WTC11 (cell line): ENCODE data around the gene VAV2. TPM values are rescaled to one million over a fixed set of nuclear protein-coding genes. Genes with fewer than 3 reads are reported as not detected.

Experiments used
- ATAC-seq: fragments of 200-7000 bp; cut with Tn5 transposase; 2 replicates; pipeline ENCODE4 v1.10.0; 2021; ENCODE audit warnings: mild to moderate bottlenecking, moderate library complexity
- CTCF ChIA-PET: fragments of 300-600 bp; sonication (Branson Sonifier 250); formaldehyde crosslinking; loops from one replicate; lab custom pipeline; 2021; ENCODE audit warnings: antibody characterized with exemption; lab: Charles Lee
- POLR2A ChIA-PET: fragments of 350-600 bp; sonication (Branson Sonifier 250); formaldehyde crosslinking; loops from one replicate; lab custom pipeline; 2021; ENCODE audit warnings: antibody characterized with exemption; lab: Charles Lee
- DNase-seq: peaks from one replicate; pipeline ENCODE4 v3.0.0; 2021; ENCODE audit warnings: low spot score
- H3K27ac Mint-ChIP-seq: 2 replicates; pipeline ENCODE4 v1.8.0; 2021; ENCODE audit warnings: mixed read lengths
- H3K27me3 Mint-ChIP-seq: 2 replicates; pipeline ENCODE4 v1.8.0; 2021; ENCODE audit warnings: low read depth, mild to moderate bottlenecking, moderate library complexity, mixed read lengths
- H3K36me3 Mint-ChIP-seq: 2 replicates; pipeline ENCODE4 v1.8.0; 2021; ENCODE audit warnings: mixed read lengths
- H3K4me1 Mint-ChIP-seq: 2 replicates; pipeline ENCODE4 v1.8.0; 2022; ENCODE audit warnings: mixed read lengths
- H3K4me3 Mint-ChIP-seq: 2 replicates; pipeline ENCODE4 v1.8.0; 2021; ENCODE audit warnings: mild to moderate bottlenecking, moderate library complexity, mixed read lengths
- H3K9me3 Mint-ChIP-seq: 2 replicates; pipeline ENCODE4 v1.8.0; 2021; ENCODE audit warnings: mixed read lengths
- ATF2 ChIP-seq: sonication (generic); formaldehyde crosslinking; IDR thresholded peaks from 2 replicates; pipeline ENCODE4 v1.8.1; 2022; ENCODE audit warnings: low read depth, missing genetic modification reagents, borderline replicate concordance
- CBFB ChIP-seq: sonication (generic); formaldehyde crosslinking; IDR thresholded peaks from 2 replicates; pipeline ENCODE4 v1.8.1; 2022; ENCODE audit warnings: mild to moderate bottlenecking, low read depth, missing genetic modification reagents
- CREM ChIP-seq: sonication (generic); formaldehyde crosslinking; IDR thresholded peaks from 2 replicates; pipeline ENCODE4 v1.8.1; 2022; ENCODE audit warnings: mild to moderate bottlenecking, missing genetic modification reagents, moderate library complexity
- CTCF ChIP-seq: fragments of 200-600 bp; IDR thresholded peaks from 2 replicates; pipeline ENCODE4 v1.8.0; 2022; ENCODE audit warnings: antibody characterized with exemption
- GTF2I ChIP-seq: fragments of 250-450 bp; sonication (Bioruptor Pico); conservative IDR thresholded peaks from 2 replicates; pipeline ENCODE4 v1.4.0; 2021; ENCODE audit warnings: mild to moderate bottlenecking
- MLX ChIP-seq: sonication (generic); formaldehyde crosslinking; IDR thresholded peaks from 2 replicates; pipeline ENCODE4 v1.8.1; 2023; ENCODE audit warnings: mild to moderate bottlenecking, missing genetic modification reagents, moderate library complexity
- MYBL2 ChIP-seq: sonication (generic); formaldehyde crosslinking; IDR thresholded peaks from 2 replicates; pipeline ENCODE4 v1.8.1; 2023; ENCODE audit warnings: mild to moderate bottlenecking, moderate library complexity, missing genetic modification reagents
- NFYB ChIP-seq: sonication (generic); formaldehyde crosslinking; conservative IDR thresholded peaks from 2 replicates; pipeline ENCODE4 v1.8.0; 2022; ENCODE audit warnings: low read depth, missing genetic modification reagents
- NR1H2 ChIP-seq: sonication (generic); formaldehyde crosslinking; IDR thresholded peaks from 2 replicates; pipeline ENCODE4 v1.9.0; 2021; ENCODE audit warnings: mild to moderate bottlenecking, moderate library complexity, missing genetic modification reagents
- NR2C2 ChIP-seq: sonication (generic); formaldehyde crosslinking; IDR thresholded peaks from 2 replicates; pipeline ENCODE4 v1.8.0; 2022; ENCODE audit warnings: mild to moderate bottlenecking, missing genetic modification reagents
- NR3C1 ChIP-seq: sonication (generic); formaldehyde crosslinking; conservative IDR thresholded peaks from 2 replicates; pipeline ENCODE4 v1.8.1; 2023; ENCODE audit warnings: low read depth, mild to moderate bottlenecking, missing genetic modification reagents
- RORB ChIP-seq: fragments of 250-450 bp; sonication (Bioruptor Pico); IDR thresholded peaks from 2 replicates; pipeline ENCODE4 v1.9.0; 2021; ENCODE audit warnings: mild to moderate bottlenecking
- SMAD3 ChIP-seq: sonication (generic); formaldehyde crosslinking; IDR thresholded peaks from 2 replicates; pipeline ENCODE4 v1.8.0; 2022; ENCODE audit warnings: missing genetic modification reagents, mild to moderate bottlenecking, borderline replicate concordance
- SOX15 ChIP-seq: fragments of 250-450 bp; sonication (Bioruptor Pico); IDR thresholded peaks from 2 replicates; pipeline ENCODE4 v1.9.0; 2021; ENCODE audit warnings: mild to moderate bottlenecking
- ZBTB21 ChIP-seq: sonication (generic); formaldehyde crosslinking; IDR thresholded peaks from 2 replicates; pipeline ENCODE4 v1.8.1; 2023; ENCODE audit warnings: mild to moderate bottlenecking, missing genetic modification reagents, borderline replicate concordance
- ZNF138 ChIP-seq: sonication (generic); formaldehyde crosslinking; conservative IDR thresholded peaks from 2 replicates; pipeline ENCODE4 v1.8.1; 2022; ENCODE audit warnings: mild to moderate bottlenecking, moderate library complexity, missing genetic modification reagents
- ZNF219 ChIP-seq: sonication (generic); formaldehyde crosslinking; IDR thresholded peaks from 2 replicates; pipeline ENCODE4 v1.8.0; 2023; ENCODE audit warnings: missing genetic modification reagents, mild to moderate bottlenecking, borderline replicate concordance
- ZNF232 ChIP-seq: sonication (generic); formaldehyde crosslinking; IDR thresholded peaks from 2 replicates; pipeline ENCODE4 v1.8.0; 2022; ENCODE audit warnings: mild to moderate bottlenecking, missing genetic modification reagents
- ZNF281 ChIP-seq: sonication (generic); formaldehyde crosslinking; IDR thresholded peaks from 2 replicates; pipeline ENCODE4 v1.8.0; 2023; ENCODE audit warnings: mild to moderate bottlenecking, missing genetic modification reagents
- ZNF671 ChIP-seq: fragments of 250-450 bp; sonication (Bioruptor Pico); IDR thresholded peaks from 2 replicates; pipeline ENCODE4 v1.8.0; 2021; ENCODE audit warnings: mild to moderate bottlenecking
- total RNA-seq: library from RNA; stranded (reverse); gene quantifications from 3 replicates; pipeline ENCODE4 v1.2.3, GENCODE V29; 2021
- TF ChIP-seq, protein P1 (sequence below): fragments of 250-450 bp; sonication (Bioruptor Pico); IDR thresholded peaks from 2 replicates; pipeline ENCODE4 v2.1.2; 2022; ENCODE audit warnings: mild to moderate bottlenecking, moderate library complexity
- TF ChIP-seq, protein P2 (sequence below): sonication (generic); formaldehyde crosslinking; IDR thresholded peaks from 2 replicates; pipeline ENCODE4 v1.8.1; 2023; ENCODE audit warnings: mild to moderate bottlenecking, missing genetic modification reagents, moderate library complexity
- TF ChIP-seq, protein P3 (sequence below): sonication (generic); formaldehyde crosslinking; IDR thresholded peaks from 2 replicates; pipeline ENCODE4 v1.8.0; 2022; ENCODE audit warnings: mild to moderate bottlenecking, missing genetic modification reagents
- TF ChIP-seq, protein P4 (sequence below): sonication (generic); formaldehyde crosslinking; conservative IDR thresholded peaks from 2 replicates; pipeline ENCODE4 v1.8.1; 2022; ENCODE audit warnings: mild to moderate bottlenecking, missing genetic modification reagents
- TF ChIP-seq, protein P5 (sequence below): fragments of 250-450 bp; sonication (Bioruptor Pico); IDR thresholded peaks from 2 replicates; pipeline ENCODE4 v1.8.0; 2021; ENCODE audit warnings: mild to moderate bottlenecking

Gene VAV2
- total RNA-seq, 1 experiment from 2014 or later, result 39.7 TPM

GRCh38 chr9:133960568-133961129, 31.5 kb downstream of the VAV2 start:
- POLR2A ChIA-PET, result no interaction called here
- peaks cover 8% of the 10 kb centered on the region for H3K9me3 Mint-ChIP-seq
- no peaks in the 10 kb centered on the region for H3K27me3 Mint-ChIP-seq
- no peak overlapping the region for H3K27ac Mint-ChIP-seq
- CTCF ChIA-PET, result interaction anchor here (1.2 to 1.3 kb wide), 2 partner anchors 30 to 218 kb away, joined by 3 to 4 read pairs; no protein-coding TSS in a partner anchor
- peaks cover 55% of the 10 kb centered on the region for H3K4me1 Mint-ChIP-seq
- peaks cover 6% of the 10 kb centered on the region for H3K36me3 Mint-ChIP-seq
- DNase-seq (no peak), ATAC-seq (peak; percentile 19; the same call in 1 of the 2 replicates)
- no peak for TF ChIP-seq SOX15 (CRISPR knock-in tag)
- no peak for TF ChIP-seq NR3C1
- no peak for TF ChIP-seq NR2C2 (CRISPR knock-in tag)
- TF ChIP-seq GTF2I (CRISPR knock-in tag), result no peak
- TF ChIP-seq, protein P1, sequence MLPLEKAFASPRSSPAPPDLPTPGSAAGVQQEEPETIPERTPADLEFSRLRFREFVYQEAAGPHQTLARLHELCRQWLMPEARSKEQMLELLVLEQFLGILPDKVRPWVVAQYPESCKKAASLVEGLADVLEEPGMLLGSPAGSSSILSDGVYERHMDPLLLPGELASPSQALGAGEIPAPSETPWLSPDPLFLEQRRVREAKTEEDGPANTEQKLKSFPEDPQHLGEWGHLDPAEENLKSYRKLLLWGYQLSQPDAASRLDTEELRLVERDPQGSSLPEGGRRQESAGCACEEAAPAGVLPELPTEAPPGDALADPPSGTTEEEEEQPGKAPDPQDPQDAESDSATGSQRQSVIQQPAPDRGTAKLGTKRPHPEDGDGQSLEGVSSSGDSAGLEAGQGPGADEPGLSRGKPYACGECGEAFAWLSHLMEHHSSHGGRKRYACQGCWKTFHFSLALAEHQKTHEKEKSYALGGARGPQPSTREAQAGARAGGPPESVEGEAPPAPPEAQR (CRISPR knock-in tag), result no peak
- TF ChIP-seq, protein P2, sequence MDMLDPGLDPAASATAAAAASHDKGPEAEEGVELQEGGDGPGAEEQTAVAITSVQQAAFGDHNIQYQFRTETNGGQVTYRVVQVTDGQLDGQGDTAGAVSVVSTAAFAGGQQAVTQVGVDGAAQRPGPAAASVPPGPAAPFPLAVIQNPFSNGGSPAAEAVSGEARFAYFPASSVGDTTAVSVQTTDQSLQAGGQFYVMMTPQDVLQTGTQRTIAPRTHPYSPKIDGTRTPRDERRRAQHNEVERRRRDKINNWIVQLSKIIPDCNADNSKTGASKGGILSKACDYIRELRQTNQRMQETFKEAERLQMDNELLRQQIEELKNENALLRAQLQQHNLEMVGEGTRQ (CRISPR knock-in tag), result no peak
- TF ChIP-seq SMAD3 (CRISPR knock-in tag), result no peak
- TF ChIP-seq, protein P3, sequence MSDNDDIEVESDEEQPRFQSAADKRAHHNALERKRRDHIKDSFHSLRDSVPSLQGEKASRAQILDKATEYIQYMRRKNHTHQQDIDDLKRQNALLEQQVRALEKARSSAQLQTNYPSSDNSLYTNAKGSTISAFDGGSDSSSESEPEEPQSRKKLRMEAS (CRISPR knock-in tag), result no peak
- TF ChIP-seq ZNF671 (CRISPR knock-in tag), result no peak
- no peak for TF ChIP-seq NR1H2 (CRISPR knock-in tag)
- no peak for TF ChIP-seq ZNF281 (CRISPR knock-in tag)
- TF ChIP-seq, protein P4, sequence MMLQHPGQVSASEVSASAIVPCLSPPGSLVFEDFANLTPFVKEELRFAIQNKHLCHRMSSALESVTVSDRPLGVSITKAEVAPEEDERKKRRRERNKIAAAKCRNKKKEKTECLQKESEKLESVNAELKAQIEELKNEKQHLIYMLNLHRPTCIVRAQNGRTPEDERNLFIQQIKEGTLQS (CRISPR knock-in tag), result no peak
- no peak for TF ChIP-seq CREM (CRISPR knock-in tag)
- TF ChIP-seq ZNF138 (CRISPR knock-in tag), result no peak
- no peak for TF ChIP-seq ZBTB21
- no peak for TF ChIP-seq MLX (CRISPR knock-in tag)
- TF ChIP-seq ATF2, result no peak
- no peak overlapping the region for H3K4me3 Mint-ChIP-seq

DNA sequence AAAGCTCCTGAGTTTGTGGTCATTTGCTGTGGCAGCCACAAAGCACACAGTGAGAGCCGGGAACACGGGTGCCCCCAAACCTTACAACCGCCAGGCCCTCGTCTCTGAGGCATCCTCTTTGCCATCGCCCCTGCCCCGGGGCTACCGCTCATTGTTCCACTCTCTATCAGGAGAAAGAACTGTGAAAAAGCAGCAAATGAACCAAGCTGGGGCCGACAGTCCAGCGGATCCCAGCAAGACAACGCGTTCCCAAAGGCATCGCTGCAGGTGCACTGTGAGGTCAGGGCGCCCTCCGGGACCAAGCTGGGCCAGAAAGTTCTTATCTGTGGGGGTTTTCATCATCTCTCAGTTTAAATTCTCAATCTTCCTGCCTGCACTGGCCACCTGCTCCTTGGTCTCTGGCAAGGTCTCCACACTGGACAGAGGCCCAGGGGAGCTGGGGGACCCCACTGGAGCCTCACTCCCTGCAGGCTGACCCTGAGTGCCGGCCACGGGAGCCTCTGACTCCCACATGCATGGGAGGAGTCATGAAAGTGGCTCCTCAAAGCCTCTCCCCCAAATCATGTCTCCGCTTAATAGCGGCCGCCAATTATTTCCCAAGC, 32.1 kb downstream of the VAV2 start:
- Mint-ChIP-seq H3K4me3 (no peak overlapping the region), H3K36me3 (peaks cover 6% of the 10 kb centered on the region), H3K9me3 (peaks cover 8% of the 10 kb centered on the region), H3K4me1 (peaks cover 56% of the 10 kb centered on the region), H3K27ac (peak overlapping the region; percentile 45; the same call in 1 of the 2 replicates), H3K27me3 (no peaks in the 10 kb centered on the region)
- DNase-seq, result no peak
- POLR2A ChIA-PET, result no interaction called here
- CTCF ChIA-PET, result interaction anchor here (1.3 kb wide), 1 partner anchor 217 kb away, joined by 4 read pairs; no protein-coding TSS in a partner anchor
- no peak for ATAC-seq
- TF ChIP-seq CBFB (CRISPR knock-in tag), result no peak
- no peak for TF ChIP-seq RORB (CRISPR knock-in tag)
- no peak for TF ChIP-seq ZNF219 (CRISPR knock-in tag)
- no peak for TF ChIP-seq MYBL2
- TF ChIP-seq CTCF, result no peak
- no peak for TF ChIP-seq ZNF232 (CRISPR knock-in tag)
- TF ChIP-seq NFYB (CRISPR knock-in tag), result no peak
- TF ChIP-seq, protein P5, sequence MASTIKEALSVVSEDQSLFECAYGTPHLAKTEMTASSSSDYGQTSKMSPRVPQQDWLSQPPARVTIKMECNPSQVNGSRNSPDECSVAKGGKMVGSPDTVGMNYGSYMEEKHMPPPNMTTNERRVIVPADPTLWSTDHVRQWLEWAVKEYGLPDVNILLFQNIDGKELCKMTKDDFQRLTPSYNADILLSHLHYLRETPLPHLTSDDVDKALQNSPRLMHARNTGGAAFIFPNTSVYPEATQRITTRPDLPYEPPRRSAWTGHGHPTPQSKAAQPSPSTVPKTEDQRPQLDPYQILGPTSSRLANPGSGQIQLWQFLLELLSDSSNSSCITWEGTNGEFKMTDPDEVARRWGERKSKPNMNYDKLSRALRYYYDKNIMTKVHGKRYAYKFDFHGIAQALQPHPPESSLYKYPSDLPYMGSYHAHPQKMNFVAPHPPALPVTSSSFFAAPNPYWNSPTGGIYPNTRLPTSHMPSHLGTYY, result no peak
